ENCODE measurements around the gene VCAN.

GRCh38 chr5:83453937-83454336 is 17.6 kb upstream of the VCAN start:
- TF ChIP-seq POLR2AphosphoS5 (IDR thresholded peaks at IDR 0.05; ENCODE audit: low read depth, low read length) (no peak), REST (IDR thresholded peaks at IDR 0.05; ENCODE audit: insufficient read depth in 1 of 2, low read depth in 2 of 2, low read length in 2 of 2) (no peak), TAF1 (IDR thresholded peaks at IDR 0.05; ENCODE audit: borderline replicate concordance, insufficient read depth, low read length) (no peak)
